ENCODE measurements around the gene IKBKG.

The IKBKG gene

GRCh38 chrX:154540897-154541535 lies 6.4 kb upstream of the IKBKG start:
- no peak for DNase-seq (ENCODE audit: low spot score)
- no peak for TF ChIP-seq CTCF (IDR thresholded peaks at IDR 0.05; ENCODE audit: extremely low read depth, missing control alignments)

- no peak for TF ChIP-seq CTCF (IDR thresholded peaks at IDR 0.05; ENCODE audit: extremely low read depth, missing control alignments)
- no peak for DNase-seq (ENCODE audit: low spot score)
Measured at GRCh38 chrX:154541589-154541895, 5.9 kb upstream of the IKBKG start.

GRCh38 chrX:154541896-154542722 lies 5.3 kb upstream of the IKBKG start:
- no peak for TF ChIP-seq CTCF (IDR thresholded peaks at IDR 0.05; ENCODE audit: extremely low read depth, missing control alignments)
- DNase-seq (ENCODE audit: low spot score), result no peak

- DNase-seq (ENCODE audit: low spot score), result no peak
- no peak for TF ChIP-seq CTCF (IDR thresholded peaks at IDR 0.05; ENCODE audit: extremely low read depth, missing control alignments)
Measured at GRCh38 chrX:154542723-154543424, 4.5 kb upstream of the IKBKG start.

GRCh38 chrX:154545673-154546274 lies 1.6 kb upstream of the IKBKG start:
- TF ChIP-seq CTCF (IDR thresholded peaks at IDR 0.05; ENCODE audit: extremely low read depth, missing control alignments), result no peak
- no peak for DNase-seq (ENCODE audit: low spot score)

- no peak for TF ChIP-seq CTCF (IDR thresholded peaks at IDR 0.05; ENCODE audit: extremely low read depth, missing control alignments)
- DNase-seq (ENCODE audit: low spot score), result peak; percentile 94
Measured at GRCh38 chrX:154546354-154547244, 821 bp upstream of the IKBKG start, which contains the start of gene G6PD. Gene G6PD, minus strand, starts transcription at chrX:154546846. Its CDS starts 691 bp downstream, at chrX:154546155.

All from GM20000 (cell line).